ENCODE results near the gene NFIX.
A peak's percentile ranks its signal among the peaks of the same experiment; 100 is the strongest.

Gene NFIX

DNA sequence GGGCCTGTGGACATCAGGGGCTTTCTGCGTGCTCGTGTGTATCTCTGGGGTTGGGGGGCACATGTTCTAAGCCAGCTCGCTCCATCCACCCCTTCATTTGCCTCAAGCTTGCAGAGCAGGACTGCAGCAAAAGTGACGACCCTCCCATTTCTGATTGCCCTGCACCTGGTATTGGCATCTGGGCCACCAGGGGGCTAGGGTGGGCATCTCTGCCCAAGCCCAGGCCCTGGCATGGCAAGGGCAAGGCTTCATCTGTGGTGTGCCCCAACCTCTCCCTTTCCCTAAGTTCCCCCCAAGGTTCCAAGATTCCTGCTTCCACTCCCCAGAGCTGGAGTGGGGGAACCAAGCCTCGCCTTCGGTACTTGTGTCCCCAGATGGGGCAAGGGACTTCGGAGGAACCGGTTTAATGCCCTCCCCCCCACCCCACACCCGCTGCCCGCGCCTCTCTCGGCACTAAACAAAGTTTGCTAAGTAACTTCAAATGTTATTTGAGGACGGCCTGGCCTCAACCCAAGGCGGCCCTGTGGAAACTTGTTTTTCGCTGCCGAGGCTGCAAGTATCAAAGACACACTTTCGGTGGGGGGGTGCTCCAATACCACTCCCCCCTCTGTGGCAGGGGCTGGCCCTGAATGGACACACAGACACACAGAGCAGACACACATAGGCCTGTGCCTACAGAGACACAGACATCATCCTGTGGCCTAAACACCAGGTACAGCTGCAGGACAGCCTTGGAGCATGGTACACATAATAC lies 12.2 kb downstream of the NFIX start:
- no peaks in the 10 kb centered on the region for H3K79me2 ChIP-seq (ENCODE audit: insufficient read depth, low read length)
- H3K4me3 ChIP-seq (ENCODE audit: low read depth in 1 of 2, low read length in 2 of 2) = no peak overlapping the region
- no peaks in the 10 kb centered on the region for H3K4me1 ChIP-seq (ENCODE audit: insufficient read depth, low read length)
- no peak overlapping the region for H3K9ac ChIP-seq (ENCODE audit: low read depth, low read length)
- no peak overlapping the region for H3K4me2 ChIP-seq (ENCODE audit: insufficient read depth, low read length)
- TF ChIP-seq, protein P1, sequence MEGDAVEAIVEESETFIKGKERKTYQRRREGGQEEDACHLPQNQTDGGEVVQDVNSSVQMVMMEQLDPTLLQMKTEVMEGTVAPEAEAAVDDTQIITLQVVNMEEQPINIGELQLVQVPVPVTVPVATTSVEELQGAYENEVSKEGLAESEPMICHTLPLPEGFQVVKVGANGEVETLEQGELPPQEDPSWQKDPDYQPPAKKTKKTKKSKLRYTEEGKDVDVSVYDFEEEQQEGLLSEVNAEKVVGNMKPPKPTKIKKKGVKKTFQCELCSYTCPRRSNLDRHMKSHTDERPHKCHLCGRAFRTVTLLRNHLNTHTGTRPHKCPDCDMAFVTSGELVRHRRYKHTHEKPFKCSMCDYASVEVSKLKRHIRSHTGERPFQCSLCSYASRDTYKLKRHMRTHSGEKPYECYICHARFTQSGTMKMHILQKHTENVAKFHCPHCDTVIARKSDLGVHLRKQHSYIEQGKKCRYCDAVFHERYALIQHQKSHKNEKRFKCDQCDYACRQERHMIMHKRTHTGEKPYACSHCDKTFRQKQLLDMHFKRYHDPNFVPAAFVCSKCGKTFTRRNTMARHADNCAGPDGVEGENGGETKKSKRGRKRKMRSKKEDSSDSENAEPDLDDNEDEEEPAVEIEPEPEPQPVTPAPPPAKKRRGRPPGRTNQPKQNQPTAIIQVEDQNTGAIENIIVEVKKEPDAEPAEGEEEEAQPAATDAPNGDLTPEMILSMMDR (IDR thresholded peaks at IDR 0.05; ENCODE audit: borderline replicate concordance, extremely low read depth, low read length, poor library complexity, severe bottlenecking) = peak; percentile 7
- no peak for TF ChIP-seq EZH2 (IDR thresholded peaks at IDR 0.05; ENCODE audit: borderline replicate concordance, low read depth, low read length, severe bottlenecking)
- no peaks in the 10 kb centered on the region for H3K27me3 ChIP-seq (ENCODE audit: insufficient read depth, low read length, poor library complexity)
- H4K20me1 ChIP-seq (ENCODE audit: insufficient read depth, low read length) = peaks cover 21% of the 10 kb centered on the region
- no peaks in the 10 kb centered on the region for H3K9me3 ChIP-seq (ENCODE audit: insufficient read depth, low read length, severe bottlenecking)
- DNase-seq (no peak), ATAC-seq (ENCODE audit: insufficient read depth, low read depth) (no peak)
- no peak overlapping the region for H3K27ac ChIP-seq (ENCODE audit: low read length)
- no peaks in the 10 kb centered on the region for H3K36me3 ChIP-seq (ENCODE audit: insufficient read depth, low read length)
- H2AFZ ChIP-seq (ENCODE audit: low read depth, low read length) = no peak overlapping the region

DNA sequence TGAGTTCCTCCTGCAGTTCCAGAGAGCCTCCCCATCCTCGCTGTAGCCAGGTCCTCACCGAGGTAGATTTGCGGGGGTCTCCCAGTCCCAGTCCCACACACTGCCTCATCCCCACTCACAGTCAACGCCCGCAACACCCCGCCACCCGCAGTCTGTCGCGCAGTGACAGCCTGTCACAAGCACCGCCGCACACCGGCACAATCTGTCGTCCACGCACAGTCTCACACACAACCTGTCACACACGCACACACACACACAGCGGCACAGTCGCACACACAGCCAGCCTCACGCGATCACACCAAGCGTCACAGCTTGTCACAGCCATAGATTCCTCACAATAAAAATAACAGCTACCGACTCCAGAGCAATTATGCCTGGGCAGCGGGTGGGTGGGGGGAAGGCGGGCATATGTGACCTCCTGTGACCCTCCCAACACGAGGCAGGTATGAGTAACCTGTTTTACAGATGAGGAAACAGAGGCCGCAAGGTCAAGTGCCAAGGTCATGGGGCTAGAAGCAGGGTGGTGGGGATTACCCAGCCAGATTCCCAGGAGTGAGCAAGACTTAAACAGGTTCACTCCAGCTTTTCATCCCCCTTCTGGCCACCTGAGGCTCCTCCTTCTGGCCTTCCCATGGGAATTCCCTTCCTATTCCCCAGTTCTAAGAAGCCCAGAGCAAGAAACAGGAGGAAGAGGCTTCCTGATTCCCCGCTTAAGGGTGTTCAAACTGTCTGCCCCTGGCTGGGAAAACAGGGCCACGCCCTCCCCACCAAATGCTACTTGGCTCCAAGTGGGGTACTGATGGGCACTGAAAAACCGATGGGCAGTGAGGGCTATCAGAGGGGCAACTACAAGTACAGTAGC lies 13.9 kb downstream of the NFIX start:
- DNase-seq = no peak
- Histone ChIP-seq H2AFZ (ENCODE audit: low read depth, low read length) (no peak overlapping the region), H3K4me3 (ENCODE audit: low read depth in 1 of 2, low read length in 2 of 2) (no peak overlapping the region), H3K36me3 (ENCODE audit: insufficient read depth, low read length) (no peaks in the 10 kb centered on the region), H3K9ac (ENCODE audit: low read depth, low read length) (no peak overlapping the region), H3K27ac (ENCODE audit: low read length) (no peak overlapping the region), H3K9me3 (ENCODE audit: insufficient read depth, low read length, severe bottlenecking) (no peaks in the 10 kb centered on the region), H3K79me2 (ENCODE audit: insufficient read depth, low read length) (no peaks in the 10 kb centered on the region), H3K4me1 (ENCODE audit: insufficient read depth, low read length) (no peaks in the 10 kb centered on the region), H4K20me1 (ENCODE audit: insufficient read depth, low read length) (peaks cover 25% of the 10 kb centered on the region), H3K27me3 (ENCODE audit: insufficient read depth, low read length, poor library complexity) (peaks cover 5% of the 10 kb centered on the region), H3K4me2 (ENCODE audit: insufficient read depth, low read length) (no peak overlapping the region)
- no peak for ATAC-seq (ENCODE audit: insufficient read depth, low read depth)
- TF ChIP-seq, protein P1 (IDR thresholded peaks at IDR 0.05; ENCODE audit: borderline replicate concordance, extremely low read depth, low read length, poor library complexity, severe bottlenecking) = no peak
- TF ChIP-seq EZH2 (IDR thresholded peaks at IDR 0.05; ENCODE audit: borderline replicate concordance, low read depth, low read length, severe bottlenecking) = no peak

DNA sequence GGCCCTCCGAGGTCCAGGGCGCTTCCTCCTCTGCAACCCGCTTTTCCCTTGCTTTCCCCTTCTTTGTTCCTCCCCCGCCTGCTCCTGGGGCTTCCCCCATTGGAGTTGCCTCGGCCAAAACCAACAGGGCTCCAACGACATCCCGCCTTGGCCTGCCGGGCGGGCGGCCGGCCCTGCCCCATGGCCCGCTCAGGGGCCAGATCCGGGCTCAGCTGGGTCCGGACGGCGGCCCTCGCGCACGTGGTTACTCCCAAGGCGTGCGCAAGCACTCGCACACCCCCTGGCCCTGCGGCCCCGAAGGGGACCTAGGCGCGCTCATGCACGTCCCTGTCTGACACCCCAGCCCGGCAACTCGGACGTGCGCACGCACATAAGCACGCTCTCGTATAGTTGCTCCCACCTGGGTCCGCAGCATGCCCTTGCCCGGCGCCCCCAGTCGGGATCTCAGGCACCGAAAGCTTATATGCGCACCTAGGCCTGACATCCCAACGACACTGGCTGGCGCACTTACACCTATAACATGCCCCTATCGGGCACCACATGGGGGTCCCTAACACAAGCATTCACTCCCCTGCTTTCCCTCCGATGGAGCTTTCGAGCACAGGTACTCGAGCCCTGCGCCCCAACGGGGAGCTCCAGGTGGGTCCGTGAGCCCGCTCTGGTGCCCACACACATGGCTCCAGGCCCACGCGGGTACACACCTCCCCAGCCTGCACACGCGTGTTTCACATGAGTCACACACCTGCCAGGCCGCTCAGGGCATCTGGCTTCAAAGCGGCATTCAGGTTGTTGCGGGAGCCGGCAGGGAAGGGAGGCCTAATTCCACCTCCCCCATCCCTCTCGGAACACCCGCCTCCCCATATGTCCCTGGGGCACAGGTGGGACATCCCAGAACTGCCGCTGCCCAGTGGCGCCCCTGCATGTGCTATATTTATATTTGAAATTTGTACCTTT lies 15.0 kb downstream of the NFIX start:
- no peak for ATAC-seq (ENCODE audit: insufficient read depth, low read depth)

More for the DNA sequence above, 15.0 kb downstream of the NFIX start:
- Histone ChIP-seq H2AFZ (ENCODE audit: low read depth, low read length) (no peak overlapping the region), H3K4me3 (ENCODE audit: low read depth in 1 of 2, low read length in 2 of 2) (no peak overlapping the region), H3K4me2 (ENCODE audit: insufficient read depth, low read length) (no peak overlapping the region), H3K36me3 (ENCODE audit: insufficient read depth, low read length) (no peaks in the 10 kb centered on the region), H3K27me3 (ENCODE audit: insufficient read depth, low read length, poor library complexity) (peaks cover 5% of the 10 kb centered on the region), H4K20me1 (ENCODE audit: insufficient read depth, low read length) (peaks cover 26% of the 10 kb centered on the region), H3K9ac (ENCODE audit: low read depth, low read length) (no peak overlapping the region), H3K9me3 (ENCODE audit: insufficient read depth, low read length, severe bottlenecking) (no peaks in the 10 kb centered on the region), H3K27ac (ENCODE audit: low read length) (no peak overlapping the region), H3K79me2 (ENCODE audit: insufficient read depth, low read length) (no peaks in the 10 kb centered on the region), H3K4me1 (ENCODE audit: insufficient read depth, low read length) (no peaks in the 10 kb centered on the region)
- TF ChIP-seq EZH2 (IDR thresholded peaks at IDR 0.05; ENCODE audit: borderline replicate concordance, low read depth, low read length, severe bottlenecking) = no peak
- TF ChIP-seq, protein P1 (IDR thresholded peaks at IDR 0.05; ENCODE audit: borderline replicate concordance, extremely low read depth, low read length, poor library complexity, severe bottlenecking) = no peak
- DNase-seq = no peak
